Thyroid gland (tissue), 4 donors: Measurements from ENCODE around the gene SPDYE16.
"Not testable (repeated sequence)": the region's sequence is repeated elsewhere in the genome, so short reads cannot be mapped to it uniquely, and the experiment has no call there.

Experiments
- POLR2A ChIP-seq, 2 donors: fragments of 450-650 bp; IDR thresholded peaks; one replicate each; pipeline ENCODE4 v1.6.1; 2017; ENCODE audit warnings: antibody characterized with exemption in 2 of 2, mild to moderate bottlenecking in 2 of 2, moderate library complexity in 1 of 2
- TF ChIP-seq, protein P1 (sequence below), 6 experiments: fragments of 200-600 bp in 3 of 6; fragments of 450-650 bp in 3 of 6; sonication (generic) in 3 of 6; IDR thresholded peaks; one replicate each; pipeline ENCODE4 v1.5.1; 2016 to 2019; ENCODE audit warnings: antibody characterized with exemption in 6 of 6, mild to moderate bottlenecking in 2 of 6, inconsistent platforms in 1 of 6, moderate library complexity in 1 of 6

DNA sequence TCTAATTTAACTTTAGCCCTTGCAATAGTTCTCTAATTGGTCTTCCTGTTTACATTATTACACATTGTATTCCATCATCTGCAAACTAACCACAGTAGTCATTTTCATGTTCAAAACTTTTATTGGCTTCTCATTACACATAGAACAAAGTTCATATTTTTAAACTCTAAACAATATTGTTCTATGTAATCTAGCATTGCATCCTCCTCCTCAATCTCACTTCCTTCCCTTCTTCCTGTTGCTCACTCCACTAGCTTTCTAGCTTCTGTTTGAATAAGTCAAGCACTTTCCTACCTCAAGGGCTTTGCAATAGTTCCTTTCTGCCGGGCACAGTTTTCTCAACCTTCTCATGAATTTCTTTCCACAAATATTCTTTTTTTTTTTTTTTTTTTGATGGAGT lies 45.5 kb upstream of the SPDYE16 start:
- TF ChIP-seq, protein P1, sequence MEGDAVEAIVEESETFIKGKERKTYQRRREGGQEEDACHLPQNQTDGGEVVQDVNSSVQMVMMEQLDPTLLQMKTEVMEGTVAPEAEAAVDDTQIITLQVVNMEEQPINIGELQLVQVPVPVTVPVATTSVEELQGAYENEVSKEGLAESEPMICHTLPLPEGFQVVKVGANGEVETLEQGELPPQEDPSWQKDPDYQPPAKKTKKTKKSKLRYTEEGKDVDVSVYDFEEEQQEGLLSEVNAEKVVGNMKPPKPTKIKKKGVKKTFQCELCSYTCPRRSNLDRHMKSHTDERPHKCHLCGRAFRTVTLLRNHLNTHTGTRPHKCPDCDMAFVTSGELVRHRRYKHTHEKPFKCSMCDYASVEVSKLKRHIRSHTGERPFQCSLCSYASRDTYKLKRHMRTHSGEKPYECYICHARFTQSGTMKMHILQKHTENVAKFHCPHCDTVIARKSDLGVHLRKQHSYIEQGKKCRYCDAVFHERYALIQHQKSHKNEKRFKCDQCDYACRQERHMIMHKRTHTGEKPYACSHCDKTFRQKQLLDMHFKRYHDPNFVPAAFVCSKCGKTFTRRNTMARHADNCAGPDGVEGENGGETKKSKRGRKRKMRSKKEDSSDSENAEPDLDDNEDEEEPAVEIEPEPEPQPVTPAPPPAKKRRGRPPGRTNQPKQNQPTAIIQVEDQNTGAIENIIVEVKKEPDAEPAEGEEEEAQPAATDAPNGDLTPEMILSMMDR (IDR thresholded peaks at IDR 0.05): not testable (repeated sequence)
- TF ChIP-seq POLR2A (IDR thresholded peaks at IDR 0.05): not testable (repeated sequence)
